A673 (cell line): ENCODE results near the gene AGPAT3.

Source experiments
- CTCF ChIP-seq: fragments of 300-800, 200-600 bp; sonication (generic); conservative IDR thresholded peaks from 2 replicates; pipeline ENCODE4 v1.5.1; 2017; ENCODE audit warnings: low read depth, mild to moderate bottlenecking, antibody characterized with exemption, low read length, moderate library complexity, mixed read lengths
- EZH2 ChIP-seq: fragments of 200-600 bp; sonication (generic); IDR thresholded peaks from 2 replicates; pipeline ENCODE4 v1.6.1; 2017; ENCODE audit warnings: borderline replicate concordance, low read depth, mild to moderate bottlenecking, mixed read lengths, antibody characterized with exemption, low read length; ENCODE audit not compliant: poor library complexity, severe bottlenecking

GRCh38 chr21:43815991-43816390, 49.0 kb upstream of the AGPAT3 start:
- TF ChIP-seq CTCF: no peak
- no peak for TF ChIP-seq EZH2
